Hepatocyte (in vitro differentiated cells): ENCODE data around the gene MPHOSPH6. TPM values are rescaled to one million over a fixed set of nuclear protein-coding genes. Genes with fewer than 3 reads are reported as not detected.

Experiments used
- DNase-seq: peaks from one replicate; pipeline ENCODE4 v3.0.0-alpha.2; 2016; ENCODE audit warnings: low spot score
- H2AFZ ChIP-seq: fragments of 200-600 bp; sonication (generic); 2 replicates; pipeline ENCODE4 v1.6.0; 2016; ENCODE audit warnings: antibody characterized with exemption, mild to moderate bottlenecking
- H3K27ac ChIP-seq: fragments of 200-600 bp; sonication (generic); 2 replicates; pipeline ENCODE4 v1.5.1; 2016; ENCODE audit warnings: mild to moderate bottlenecking
- H3K27me3 ChIP-seq: fragments of 200-600 bp; sonication (generic); 2 replicates; pipeline ENCODE4 v1.6.1; 2016
- H3K36me3 ChIP-seq: fragments of 200-600 bp; sonication (generic); replicated peaks from 2 replicates; pipeline ENCODE4 v1.5.1; 2016; ENCODE audit warnings: low read depth; ENCODE audit not compliant: insufficient read depth
- H3K4me1 ChIP-seq: fragments of 200-600 bp; sonication (generic); 2 replicates; pipeline ENCODE4 v1.5.1; 2016; ENCODE audit warnings: mild to moderate bottlenecking, moderate library complexity; ENCODE audit not compliant: insufficient read depth
- H3K4me2 ChIP-seq: fragments of 200-600 bp; sonication (generic); 2 replicates; pipeline ENCODE4 v1.6.0; 2016
- H3K4me3 ChIP-seq: fragments of 200-600 bp; sonication (generic); 2 replicates; pipeline ENCODE4 v1.5.1; 2016; ENCODE audit warnings: mild to moderate bottlenecking
- H3K79me2 ChIP-seq: fragments of 200-600 bp; sonication (generic); 2 replicates; pipeline ENCODE4 v1.6.0; 2017; ENCODE audit warnings: mild to moderate bottlenecking
- H3K9me2 ChIP-seq: fragments of 200-600 bp; sonication (generic); replicated peaks from 2 replicates; pipeline ENCODE4 v1.6.0; 2017; ENCODE audit warnings: mild to moderate bottlenecking; ENCODE audit not compliant: insufficient read depth
- H3K9me3 ChIP-seq: fragments of 200-600 bp; sonication (generic); 2 replicates; pipeline ENCODE4 v1.5.1; 2016; ENCODE audit warnings: low read depth, mild to moderate bottlenecking
- H4K20me1 ChIP-seq: fragments of 200-600 bp; sonication (generic); 2 replicates; pipeline ENCODE4 v1.6.0; 2016; ENCODE audit warnings: mild to moderate bottlenecking; ENCODE audit not compliant: insufficient read depth, poor library complexity, severe bottlenecking
- CTCF ChIP-seq: fragments of 200-600 bp; sonication (generic); IDR thresholded peaks from 2 replicates; pipeline ENCODE4 v1.5.1; 2016; ENCODE audit warnings: antibody characterized with exemption, mild to moderate bottlenecking; ENCODE audit not compliant: poor library complexity
- EZH2 ChIP-seq: fragments of 200-600 bp; sonication (generic); IDR thresholded peaks from 2 replicates; pipeline ENCODE4 v1.6.1; 2016; ENCODE audit warnings: antibody characterized with exemption, mild to moderate bottlenecking, borderline replicate concordance
- EZH2phosphoT487 ChIP-seq: fragments of 200-600 bp; sonication (generic); IDR thresholded peaks from one replicate; pipeline ENCODE4 v1.6.1; 2018; ENCODE audit warnings: antibody characterized with exemption, mild to moderate bottlenecking, low read depth, moderate library complexity; ENCODE audit not compliant: unreplicated experiment, severe bottlenecking
- WGBS: methylation state at CpG from one replicate; pipeline ENCODE4 v1.1.6; 2016; ENCODE audit warnings: low lambda C conversion rate; ENCODE audit errors: missing lambda C conversion rate; 5-methylcytosine and 5-hydroxymethylcytosine counted together
- polyA plus RNA-seq: library from polyadenylated mRNA; unstranded; fragments of >200 nt; fragmentation: Nextera tagmentation; extraction: Ambion mirVana; gene quantifications from 2 replicates; pipeline ENCODE4 v1.2.1, GENCODE V29; 2016
- total RNA-seq: library from RNA; depleted of rRNA; stranded (reverse); fragments of >200 nt; gene quantifications from 2 replicates; pipeline ENCODE4 v1.2.3, GENCODE V29; 2014

MPHOSPH6 gene
- total and polyA plus RNA-seq, 2 experiments from 2014 or later, result 38.4 to 47.0 TPM

DNA sequence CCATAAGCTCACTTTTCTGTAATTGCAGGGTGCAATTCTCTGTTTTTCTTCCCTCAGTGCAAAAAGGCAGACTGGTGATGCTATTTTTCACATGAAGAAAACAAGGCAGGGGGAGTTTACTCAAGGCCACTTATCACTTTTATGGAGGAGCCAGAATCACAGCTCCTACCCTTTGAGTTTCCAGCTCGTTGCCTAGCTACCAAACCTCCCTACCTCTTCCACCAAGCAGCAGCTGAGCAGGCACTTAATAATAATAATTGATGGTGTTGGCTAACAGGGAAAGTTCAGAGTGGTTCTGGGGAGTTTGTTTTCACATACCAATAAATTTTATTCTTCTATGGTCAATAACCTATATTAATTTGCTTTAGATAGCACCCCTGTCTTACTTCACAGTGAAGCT lies 31.9 kb upstream of the MPHOSPH6 start:
- 57% methylated on average over 1 of the region's 1 CpG for WGBS
- no peaks in the 10 kb centered on the region for H3K79me2 ChIP-seq
- no peaks in the 10 kb centered on the region for H3K4me1 ChIP-seq
- TF ChIP-seq CTCF (no peak), EZH2 (no peak), EZH2phosphoT487 (no peak)
- H4K20me1 ChIP-seq, result no peaks in the 10 kb centered on the region
- H2AFZ ChIP-seq, result no peak overlapping the region
- no peak for DNase-seq
- no peaks in the 10 kb centered on the region for H3K9me3 ChIP-seq
- no peaks in the 10 kb centered on the region for H3K27me3 ChIP-seq
- H3K4me2 ChIP-seq, result no peak overlapping the region
- H3K27ac ChIP-seq, result no peak overlapping the region
- H3K4me3 ChIP-seq, result no peak overlapping the region
- H3K36me3 ChIP-seq, result no peaks in the 10 kb centered on the region
- no peaks in the 10 kb centered on the region for H3K9me2 ChIP-seq

DNA sequence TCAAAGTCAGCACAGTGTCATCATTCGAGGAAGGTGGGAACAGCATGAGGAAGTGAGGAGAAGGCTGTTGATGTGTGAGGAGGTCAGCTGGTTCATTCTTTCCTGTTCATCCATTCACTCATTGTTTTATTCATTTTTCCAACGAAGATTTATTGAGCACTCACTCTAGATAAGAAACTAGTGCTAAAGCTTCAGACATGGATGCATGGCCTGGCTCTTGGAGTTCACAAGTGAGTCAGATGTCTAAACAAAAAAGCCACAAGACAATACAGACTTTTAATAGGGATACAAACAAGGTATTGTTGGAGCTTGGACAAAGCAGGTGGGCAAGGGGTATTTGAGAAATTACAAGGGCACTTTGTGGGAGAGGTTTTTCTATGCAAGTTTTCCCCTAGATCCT lies 31.3 kb upstream of the MPHOSPH6 start:
- DNase-seq, result no peak
- Histone ChIP-seq H3K4me1 (no peaks in the 10 kb centered on the region), H3K9me3 (no peaks in the 10 kb centered on the region), H3K79me2 (no peaks in the 10 kb centered on the region), H2AFZ (no peak overlapping the region), H3K4me2 (no peak overlapping the region), H3K27me3 (no peaks in the 10 kb centered on the region), H4K20me1 (no peaks in the 10 kb centered on the region), H3K27ac (no peak overlapping the region), H3K9me2 (no peaks in the 10 kb centered on the region), H3K4me3 (no peak overlapping the region), H3K36me3 (no peaks in the 10 kb centered on the region)
- TF ChIP-seq EZH2 (no peak), EZH2phosphoT487 (no peak), CTCF (no peak)
- WGBS, result 69% methylated on average over 2 of the region's 2 CpGs

GRCh38 chr16:82199209-82199608 lies 29.2 kb upstream of the MPHOSPH6 start:
- Histone ChIP-seq H3K36me3 (no peaks in the 10 kb centered on the region), H3K9me3 (no peaks in the 10 kb centered on the region), H3K9me2 (no peaks in the 10 kb centered on the region), H4K20me1 (no peaks in the 10 kb centered on the region), H2AFZ (no peak overlapping the region), H3K27me3 (no peaks in the 10 kb centered on the region), H3K27ac (no peak overlapping the region), H3K4me2 (no peak overlapping the region), H3K79me2 (no peaks in the 10 kb centered on the region), H3K4me1 (no peaks in the 10 kb centered on the region), H3K4me3 (no peak overlapping the region)
- no peak for DNase-seq
- 85% methylated on average over 1 of the region's 1 CpG for WGBS
- no peak for TF ChIP-seq EZH2phosphoT487
- no peak for TF ChIP-seq CTCF
- no peak for TF ChIP-seq EZH2
